ENCODE measurements around the gene UBAC2. TPM values are rescaled to one million over a fixed set of nuclear protein-coding genes. Genes with fewer than 3 reads are reported as not detected.

The UBAC2 gene
- total RNA-seq, 1 donor from 2014 or later, result 57.7 TPM

GRCh38 chr13:99342723-99343315 lies 142.2 kb downstream of the UBAC2 start:
- Histone ChIP-seq H3K27ac (no peak overlapping the region), H3K9me3 (no peaks in the 10 kb centered on the region), H3K4me1 (no peaks in the 10 kb centered on the region), H3K4me3 (no peak overlapping the region), H3K27me3 (no peaks in the 10 kb centered on the region), H3K36me3 (peaks cover 0 to 28% of the 10 kb centered on the region in 2 donors)
- no peak for DNase-seq (ENCODE audit: extremely low spot score in 2 of 2)
- intact Hi-C loops (cut with DNase I), result no loop called here
- no peak for TF ChIP-seq CTCF (IDR thresholded peaks at IDR 0.05)

GRCh38 chr13:99344610-99345208 lies 144.1 kb downstream of the UBAC2 start:
- TF ChIP-seq POLR2AphosphoS5 (IDR thresholded peaks at IDR 0.05; ENCODE audit: insufficient read depth in 1 of 2, low read depth in 1 of 2) (no peak), POLR2A (IDR thresholded peaks at IDR 0.05) (no peak), CTCF (IDR thresholded peaks at IDR 0.05) (no peak)
- H3K9me3 ChIP-seq, result no peaks in the 10 kb centered on the region
- no peaks in the 10 kb centered on the region for H3K4me1 ChIP-seq
- H3K27ac ChIP-seq, result no peak overlapping the region
- DNase-seq (ENCODE audit: extremely low spot score in 2 of 2), result no peak
- H3K36me3 ChIP-seq, result peaks cover 0 to 28% of the 10 kb centered on the region in 2 donors
- H3K4me3 ChIP-seq, result no peak overlapping the region
- intact Hi-C loops (cut with DNase I), result no loop called here
- H3K27me3 ChIP-seq, result no peaks in the 10 kb centered on the region

- H3K27ac ChIP-seq, result no peak overlapping the region
- no peak overlapping the region for H3K4me3 ChIP-seq
- no peak for TF ChIP-seq POLR2A (IDR thresholded peaks at IDR 0.05)
- TF ChIP-seq CTCF (IDR thresholded peaks at IDR 0.05), result no peak
- TF ChIP-seq POLR2AphosphoS5 (IDR thresholded peaks at IDR 0.05; ENCODE audit: insufficient read depth in 1 of 2, low read depth in 1 of 2), result no peak
- no peak for DNase-seq (ENCODE audit: extremely low spot score in 2 of 2)
- H3K36me3 ChIP-seq, result peaks cover 0 to 28% of the 10 kb centered on the region in 2 donors
- no peaks in the 10 kb centered on the region for H3K4me1 ChIP-seq
- no peaks in the 10 kb centered on the region for H3K27me3 ChIP-seq
- intact Hi-C loops (cut with DNase I), result no loop called here
- H3K9me3 ChIP-seq, result no peaks in the 10 kb centered on the region
Observed at GRCh38 chr13:99345345-99345744, 144.7 kb downstream of the UBAC2 start.

DNA sequence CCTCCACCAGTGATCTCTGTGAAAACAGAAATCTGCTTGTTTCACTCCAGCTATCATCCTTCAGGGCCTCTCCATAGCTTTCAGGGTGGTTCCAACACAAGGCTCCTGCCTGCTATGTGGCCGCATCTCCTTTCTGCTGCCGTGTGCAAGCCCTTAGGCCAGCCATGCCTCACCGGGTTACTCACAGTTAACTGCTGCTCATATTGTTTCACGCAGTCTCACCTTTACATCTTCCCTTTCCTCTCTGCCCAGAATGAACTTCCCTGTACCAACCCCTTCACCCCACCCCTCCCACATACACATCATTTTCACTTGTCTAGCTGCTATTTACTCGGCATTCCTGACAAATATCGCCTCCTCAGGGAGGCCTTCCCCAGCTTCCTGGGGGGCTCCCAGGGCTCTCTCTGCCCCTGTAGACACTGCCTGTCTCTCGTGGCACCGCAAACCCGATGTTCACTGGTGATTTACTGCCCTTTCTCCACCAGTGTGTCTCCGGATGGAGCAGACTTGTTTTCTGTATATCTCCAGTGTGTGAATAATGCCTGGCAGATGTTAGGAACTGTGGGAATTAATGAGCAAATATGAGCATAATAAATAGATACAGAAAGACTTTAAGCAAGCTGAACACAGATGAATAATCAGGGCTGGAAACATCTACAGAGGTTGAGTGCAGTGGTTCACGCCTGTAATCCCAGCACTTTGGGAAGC lies 145.8 kb downstream of the UBAC2 start:
- DNase-seq (ENCODE audit: extremely low spot score in 2 of 2), result no peak
- Histone ChIP-seq H3K4me1 (no peaks in the 10 kb centered on the region), H3K9me3 (no peaks in the 10 kb centered on the region), H3K27me3 (no peaks in the 10 kb centered on the region), H3K4me3 (no peak overlapping the region), H3K27ac (no peak overlapping the region), H3K36me3 (peaks cover 0 to 20% of the 10 kb centered on the region in 2 donors)
- intact Hi-C loops (cut with DNase I), result no loop called here
- TF ChIP-seq POLR2A (IDR thresholded peaks at IDR 0.05), result no peak
- no peak for TF ChIP-seq CTCF (IDR thresholded peaks at IDR 0.05)
- TF ChIP-seq POLR2AphosphoS5 (IDR thresholded peaks at IDR 0.05; ENCODE audit: insufficient read depth in 1 of 2, low read depth in 1 of 2), result no peak

DNA sequence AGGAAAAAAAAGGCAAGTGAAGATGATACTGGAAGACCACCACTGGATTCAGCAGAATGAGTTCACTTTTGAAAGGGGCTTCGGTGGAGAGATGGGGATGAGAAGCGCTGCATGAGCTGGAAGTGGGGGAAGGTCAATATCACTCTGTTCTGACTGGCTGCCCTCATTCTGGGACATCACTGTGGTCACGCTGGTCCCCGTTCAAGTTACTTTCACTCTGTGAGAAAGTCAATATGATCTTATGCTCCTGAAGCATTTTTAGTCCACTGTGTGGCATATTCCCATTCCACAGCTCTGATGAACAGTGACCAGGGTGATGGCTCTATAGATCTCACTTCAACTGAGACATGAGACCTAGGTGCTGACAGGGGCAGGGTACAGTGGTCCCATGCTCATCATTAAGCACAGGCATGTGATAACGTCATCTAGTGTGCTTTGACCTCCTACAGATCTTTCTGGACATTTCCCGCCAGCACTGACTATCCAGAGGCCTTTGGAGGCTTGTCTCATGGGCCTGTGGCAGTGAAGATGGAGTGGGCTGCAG lies 146.8 kb downstream of the UBAC2 start:
- no peak for DNase-seq (ENCODE audit: extremely low spot score in 2 of 2)
- intact Hi-C loops (cut with DNase I), result no loop called here
- Histone ChIP-seq H3K4me1 (no peaks in the 10 kb centered on the region), H3K36me3 (peaks cover 0 to 18% of the 10 kb centered on the region in 2 donors), H3K9me3 (no peaks in the 10 kb centered on the region), H3K27ac (no peak overlapping the region), H3K27me3 (no peaks in the 10 kb centered on the region), H3K4me3 (no peak overlapping the region)
- TF ChIP-seq POLR2A (IDR thresholded peaks at IDR 0.05) (no peak), CTCF (IDR thresholded peaks at IDR 0.05) (no peak), POLR2AphosphoS5 (IDR thresholded peaks at IDR 0.05; ENCODE audit: insufficient read depth in 1 of 2, low read depth in 1 of 2) (no peak)
